ENCODE measurements around the gene UBL4A. TPM values are rescaled to one million over a fixed set of nuclear protein-coding genes. Genes with fewer than 3 reads are reported as not detected.

The UBL4A gene
- total RNA-seq, 2 experiments from 2014 or later, result 37.4 to 38.2 TPM

DNA sequence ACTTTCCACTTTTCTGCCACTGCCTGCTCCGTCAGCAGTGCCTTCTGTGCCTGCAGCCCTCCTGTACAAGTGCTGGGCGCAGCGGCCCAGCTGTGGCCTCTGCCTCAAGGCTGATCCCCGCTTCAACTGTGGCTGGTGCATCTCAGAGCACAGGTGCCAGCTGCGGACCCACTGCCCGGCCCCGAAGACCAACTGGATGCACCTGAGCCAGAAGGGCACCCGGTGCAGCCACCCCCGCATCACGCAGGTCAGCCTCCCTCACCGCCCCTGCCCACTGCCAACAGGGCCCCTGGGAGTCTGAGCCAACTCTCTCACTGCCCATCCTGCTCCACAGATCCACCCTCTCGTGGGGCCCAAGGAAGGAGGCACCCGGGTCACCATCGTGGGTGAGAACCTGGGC lies 20.8 kb downstream of the UBL4A start:
- DNase-seq, result no peak
- H3K4me1 Mint-ChIP-seq (ENCODE audit: low read depth), result peaks cover 2% of the 10 kb centered on the region
- no peak overlapping the region for H3K27ac Mint-ChIP-seq
- no peak overlapping the region for H3K4me3 Mint-ChIP-seq
- intact Hi-C loops (cut with micrococcal nuclease), result no loop called here
- CTCF ChIA-PET, result no interaction called here
- H3K36me3 Mint-ChIP-seq (ENCODE audit: low read depth), result peaks cover 2% of the 10 kb centered on the region
- no peaks in the 10 kb centered on the region for H3K27me3 Mint-ChIP-seq (ENCODE audit: low read depth)
- no peaks in the 10 kb centered on the region for H3K9me3 Mint-ChIP-seq

GRCh38 chrX:154464806-154465365 lies 21.5 kb downstream of the UBL4A start:
- Mint-ChIP-seq H3K4me1 (ENCODE audit: low read depth) (peaks cover 2% of the 10 kb centered on the region), H3K27ac (no peak overlapping the region), H3K9me3 (no peaks in the 10 kb centered on the region), H3K4me3 (no peak overlapping the region), H3K36me3 (ENCODE audit: low read depth) (peaks cover 2% of the 10 kb centered on the region), H3K27me3 (ENCODE audit: low read depth) (no peaks in the 10 kb centered on the region)
- no peak for DNase-seq
- intact Hi-C loops (cut with micrococcal nuclease), result no loop called here
- CTCF ChIA-PET, result no interaction called here

DNA sequence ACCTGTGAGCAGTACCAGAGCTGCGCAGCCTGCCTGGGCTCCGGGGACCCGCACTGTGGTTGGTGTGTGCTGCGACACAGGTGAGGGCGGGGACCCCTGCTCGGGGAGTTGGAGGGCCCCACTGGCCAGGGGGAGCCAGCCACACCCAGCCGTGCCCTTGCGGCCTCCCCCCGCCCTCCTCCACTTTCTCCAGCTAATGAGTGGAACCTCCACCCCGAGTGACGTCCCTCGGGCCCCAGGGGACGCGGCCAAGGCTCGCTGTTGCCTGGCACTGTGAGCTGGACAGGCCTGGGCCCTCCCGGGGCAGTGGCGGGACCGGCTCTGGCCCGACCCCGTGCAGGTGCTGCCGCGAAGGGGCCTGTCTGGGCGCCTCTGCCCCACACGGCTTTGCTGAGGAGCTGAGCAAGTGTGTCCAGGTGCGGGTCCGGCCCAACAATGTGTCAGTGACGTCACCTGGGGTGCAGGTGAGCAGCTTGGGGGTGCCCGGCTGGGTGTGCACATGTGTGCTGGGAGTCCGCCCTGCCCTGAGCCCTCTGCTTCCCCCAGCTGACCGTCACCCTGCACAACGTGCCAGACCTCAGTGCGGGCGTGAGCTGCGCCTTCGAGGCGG lies 22.7 kb downstream of the UBL4A start:
- Mint-ChIP-seq H3K27ac (no peak overlapping the region), H3K4me3 (no peak overlapping the region), H3K27me3 (ENCODE audit: low read depth) (no peaks in the 10 kb centered on the region), H3K4me1 (ENCODE audit: low read depth) (peaks cover 8% of the 10 kb centered on the region), H3K9me3 (no peaks in the 10 kb centered on the region), H3K36me3 (ENCODE audit: low read depth) (peaks cover 2% of the 10 kb centered on the region)
- CTCF ChIA-PET, result no interaction called here
- intact Hi-C loops (cut with micrococcal nuclease), result no loop called here
- no peak for DNase-seq

DNA sequence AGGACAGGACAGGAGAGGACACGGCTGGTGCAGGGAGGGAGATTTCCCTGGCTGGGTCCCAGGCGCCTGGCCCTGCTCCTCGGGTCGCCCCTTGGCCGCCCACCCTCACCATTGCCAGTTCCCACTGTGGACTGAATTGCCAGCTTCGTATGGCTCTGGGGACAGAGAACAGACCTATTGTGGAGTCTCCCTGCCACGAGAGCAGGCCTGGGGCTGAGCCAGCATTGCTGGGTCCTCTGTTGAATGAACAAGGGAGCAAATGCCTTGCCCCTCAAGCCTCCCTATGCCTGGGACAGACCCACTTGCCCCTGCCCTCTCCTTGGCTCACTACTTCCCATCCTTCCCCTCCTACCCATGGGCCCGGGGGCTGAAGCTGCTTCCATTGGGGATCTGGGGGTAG lies 24.0 kb downstream of the UBL4A start:
- no peak overlapping the region for H3K4me3 Mint-ChIP-seq
- CTCF ChIA-PET, result no interaction called here

GRCh38 chrX:154460326-154460725 lies 26.1 kb downstream of the UBL4A start:
- intact Hi-C loops (cut with micrococcal nuclease), result no loop called here
- Mint-ChIP-seq H3K4me1 (ENCODE audit: low read depth) (peaks cover 12% of the 10 kb centered on the region), H3K4me3 (no peak overlapping the region), H3K36me3 (ENCODE audit: low read depth) (no peaks in the 10 kb centered on the region), H3K27ac (no peak overlapping the region), H3K27me3 (ENCODE audit: low read depth) (no peaks in the 10 kb centered on the region), H3K9me3 (no peaks in the 10 kb centered on the region)
- CTCF ChIA-PET, result no interaction called here
- no peak for DNase-seq

More for the DNA sequence above, 24.0 kb downstream of the UBL4A start:
- Mint-ChIP-seq H3K27me3 (ENCODE audit: low read depth) (no peaks in the 10 kb centered on the region), H3K27ac (no peak overlapping the region), H3K9me3 (no peaks in the 10 kb centered on the region), H3K4me1 (ENCODE audit: low read depth) (peaks cover 10% of the 10 kb centered on the region), H3K36me3 (ENCODE audit: low read depth) (no peaks in the 10 kb centered on the region)
- no peak for DNase-seq
- intact Hi-C loops (cut with micrococcal nuclease), result no loop called here

DNA sequence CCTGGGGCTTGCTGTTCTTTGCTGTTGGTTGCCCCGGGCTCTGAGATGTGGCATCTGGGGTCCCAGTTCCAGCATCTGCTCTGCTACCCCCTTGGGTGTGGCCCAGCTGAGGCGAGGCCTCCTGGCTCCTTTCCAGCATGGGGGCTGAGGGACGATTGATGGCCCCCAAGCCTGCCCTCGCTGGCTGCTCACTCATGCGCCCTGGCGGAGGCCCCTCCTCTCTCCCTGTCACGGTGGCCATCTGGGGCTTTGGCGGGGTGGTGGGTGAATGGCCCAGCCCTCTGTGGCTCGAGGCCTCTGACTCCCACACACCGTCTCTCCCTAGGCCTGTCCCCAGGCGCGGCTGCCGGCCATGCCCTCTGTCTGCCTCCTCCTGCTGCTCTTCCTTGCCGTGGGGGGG lies 26.6 kb downstream of the UBL4A start:
- intact Hi-C loops (cut with micrococcal nuclease), result loop anchor here (2.0 kb wide), 1 partner anchor 19 kb away; the partner anchor contains the start of gene LAGE3
- Mint-ChIP-seq H3K27me3 (ENCODE audit: low read depth) (no peaks in the 10 kb centered on the region), H3K27ac (no peak overlapping the region), H3K4me1 (ENCODE audit: low read depth) (peaks cover 12% of the 10 kb centered on the region), H3K9me3 (no peaks in the 10 kb centered on the region), H3K4me3 (no peak overlapping the region), H3K36me3 (ENCODE audit: low read depth) (no peaks in the 10 kb centered on the region)
- CTCF ChIA-PET, result interaction anchor here (0.7 kb wide), 1 partner anchor 1427 kb away, joined by 3 read pairs; no protein-coding TSS in a partner anchor
- no peak for DNase-seq

- Mint-ChIP-seq H3K27me3 (ENCODE audit: low read depth) (no peaks in the 10 kb centered on the region), H3K27ac (no peak overlapping the region), H3K9me3 (no peaks in the 10 kb centered on the region), H3K36me3 (ENCODE audit: low read depth) (no peaks in the 10 kb centered on the region), H3K4me1 (ENCODE audit: low read depth) (peaks cover 12% of the 10 kb centered on the region), H3K4me3 (peak overlapping the region; percentile 73)
- intact Hi-C loops (cut with micrococcal nuclease), result loop anchor here (2.0 kb wide), 1 partner anchor 20 kb away; the partner anchor contains the start of gene LAGE3
- no peak for DNase-seq
- CTCF ChIA-PET, result interaction anchor here (0.7 kb wide), 1 partner anchor 1426 kb away, joined by 3 read pairs; no protein-coding TSS in a partner anchor
Measured at GRCh38 chrX:154458954-154459778, 27.2 kb downstream of the UBL4A start.

DNA sequence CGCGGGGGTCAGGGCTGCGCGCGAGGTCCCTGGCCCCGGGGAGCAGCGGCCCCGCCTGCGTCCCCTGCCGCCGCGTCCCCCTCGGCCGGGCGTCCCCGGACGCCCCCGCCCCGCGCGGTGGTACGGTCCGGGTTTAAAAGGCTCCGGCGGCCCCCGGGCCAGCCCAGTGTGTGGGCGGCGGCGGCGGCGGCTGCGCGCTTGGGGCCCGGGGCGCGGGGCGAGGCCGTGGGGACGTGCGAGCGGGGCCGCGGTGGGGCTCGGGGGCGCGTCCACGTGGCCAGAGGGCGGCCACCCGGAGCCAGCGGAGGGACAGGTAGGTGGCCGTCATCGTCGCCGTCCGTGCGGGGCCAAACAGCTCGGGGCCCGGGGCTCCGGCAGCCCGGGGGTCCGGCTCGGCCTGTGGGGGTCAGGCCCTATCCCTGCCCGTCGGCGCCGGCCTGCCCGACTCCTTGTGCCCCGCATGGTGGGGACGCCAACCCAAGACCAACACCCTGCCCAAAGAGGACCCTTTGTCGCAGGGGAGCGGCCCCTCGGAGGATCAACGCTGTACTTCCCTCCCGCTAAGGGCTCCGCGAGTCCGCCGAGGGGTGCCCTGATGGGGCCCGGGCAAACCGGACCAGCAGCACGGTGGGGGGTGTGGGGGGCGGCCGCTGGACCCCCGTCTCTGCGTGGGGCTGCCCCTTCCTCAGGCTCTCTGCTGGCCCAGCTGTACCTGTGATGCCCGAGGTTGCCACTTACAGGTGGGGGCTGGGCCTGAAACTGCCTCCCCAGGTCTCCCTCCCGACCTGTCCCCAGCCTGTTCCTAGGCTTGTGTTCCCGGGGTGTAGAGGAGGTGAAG lies 28.1 kb downstream of the UBL4A start, which contains the start of gene PLXNA3:
PLXNA3 (plus strand) TSS at position 166 of the 838 bp plus-strand sequence. CDS start 1,903 bp downstream, outside the sequence.
- intact Hi-C loops (cut with micrococcal nuclease), result loop anchor here (2.0 kb wide), 1 partner anchor 20 kb away; the partner anchor contains the start of gene LAGE3
- peak; percentile 41 for DNase-seq
- no peaks in the 10 kb centered on the region for H3K27me3 Mint-ChIP-seq (ENCODE audit: low read depth)
- H3K4me3 Mint-ChIP-seq, result peak within 1 kb of the TSS; percentile 91
- peaks cover 12% of the 10 kb centered on the region for H3K4me1 Mint-ChIP-seq (ENCODE audit: low read depth)
- H3K36me3 Mint-ChIP-seq (ENCODE audit: low read depth), result no peaks in the 10 kb centered on the region
- H3K27ac Mint-ChIP-seq, result peak within 1 kb of the TSS; percentile 63
- no peaks in the 10 kb centered on the region for H3K9me3 Mint-ChIP-seq
- CTCF ChIA-PET, result no interaction called here

DNA sequence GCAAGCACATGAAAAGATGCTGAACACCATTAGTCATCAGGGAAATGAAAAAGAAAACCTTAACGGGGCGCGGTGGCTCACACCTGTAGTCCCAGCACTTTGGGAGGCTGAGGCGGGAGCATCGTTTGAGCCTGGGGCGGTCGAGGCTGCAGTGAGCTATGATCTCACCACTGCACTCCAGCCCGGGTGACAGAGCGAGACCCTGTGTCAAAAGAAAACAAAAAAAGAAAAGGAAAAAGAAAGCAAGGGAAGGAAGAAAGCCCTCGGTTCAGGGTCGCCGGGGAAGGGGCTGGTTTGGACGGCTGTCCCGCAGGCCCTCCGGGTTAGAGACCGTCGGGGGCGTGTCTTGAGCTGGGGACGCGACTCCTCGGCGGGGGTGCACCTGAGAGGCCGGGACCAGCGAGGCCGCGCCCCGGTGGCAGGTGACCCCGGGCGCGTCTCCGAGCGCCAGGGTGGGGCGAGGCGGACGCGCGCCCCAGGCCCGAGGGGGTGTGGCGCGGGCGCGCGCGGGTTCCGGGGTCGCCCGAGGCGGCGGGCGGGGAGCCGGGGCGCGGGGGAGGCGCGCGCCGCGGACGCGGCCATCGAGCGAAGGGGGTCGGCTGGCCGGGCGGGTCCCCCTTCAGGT lies 28.8 kb downstream of the UBL4A start:
- Mint-ChIP-seq H3K4me3 (peak overlapping the region; percentile 91), H3K4me1 (ENCODE audit: low read depth) (peaks cover 12% of the 10 kb centered on the region), H3K9me3 (no peaks in the 10 kb centered on the region), H3K36me3 (ENCODE audit: low read depth) (peaks cover 2% of the 10 kb centered on the region), H3K27me3 (ENCODE audit: low read depth) (no peaks in the 10 kb centered on the region), H3K27ac (peak overlapping the region; percentile 63)
- intact Hi-C loops (cut with micrococcal nuclease), result loop anchor here (2.0 kb wide), 1 partner anchor 21 kb away; the partner anchor contains the start of gene LAGE3
- CTCF ChIA-PET, result no interaction called here
- DNase-seq, result peak; percentile 40

DNA sequence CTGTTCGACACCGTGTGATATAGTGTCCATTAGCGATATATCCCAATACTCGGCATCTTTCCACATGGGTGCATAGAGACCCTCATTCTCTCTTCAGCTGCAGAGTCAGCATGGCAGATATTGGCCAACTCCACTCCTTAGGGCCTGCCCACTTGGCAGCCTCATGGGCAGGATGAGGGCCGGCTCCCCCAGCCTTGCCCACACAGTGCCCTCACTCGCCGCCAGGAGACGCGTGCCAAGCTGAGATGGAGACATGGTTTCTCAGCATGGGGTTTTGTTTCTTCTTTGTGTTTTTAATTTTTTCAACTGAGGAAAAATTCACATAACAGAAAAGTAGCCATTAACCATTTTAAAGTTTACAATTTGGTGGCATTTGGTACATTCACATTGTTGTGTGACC lies 33.6 kb downstream of the UBL4A start:
- Mint-ChIP-seq H3K27me3 (ENCODE audit: low read depth) (no peaks in the 10 kb centered on the region), H3K9me3 (no peaks in the 10 kb centered on the region), H3K27ac (no peak overlapping the region), H3K4me3 (no peak overlapping the region), H3K36me3 (ENCODE audit: low read depth) (peaks cover 3% of the 10 kb centered on the region), H3K4me1 (ENCODE audit: low read depth) (peaks cover 4% of the 10 kb centered on the region)
- CTCF ChIA-PET, result interaction anchor here (1.0 kb wide), 1 partner anchor 79 kb away, joined by 3 read pairs; no protein-coding TSS in a partner anchor
- intact Hi-C loops (cut with micrococcal nuclease), result no loop called here
- no peak for DNase-seq

DNA sequence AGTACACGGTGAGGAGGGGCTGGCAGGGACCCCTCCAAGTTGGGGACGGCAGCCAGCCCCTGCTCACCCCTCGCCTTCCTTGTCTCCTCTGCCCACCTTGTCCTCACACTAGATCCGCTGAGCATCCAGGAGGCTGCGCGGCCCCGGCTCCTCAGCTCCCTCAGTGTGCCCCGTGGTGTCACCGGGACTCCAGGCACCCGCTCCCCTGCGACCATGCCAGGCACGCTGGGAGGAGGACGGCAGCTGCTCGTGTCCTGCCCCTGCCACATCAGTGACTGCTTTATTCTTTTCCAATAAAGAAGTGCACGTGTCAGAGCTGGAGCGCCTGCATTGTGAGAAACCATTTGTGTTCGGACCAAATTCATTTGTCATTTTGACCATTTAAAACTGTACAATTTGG lies 36.1 kb downstream of the UBL4A start:
- Mint-ChIP-seq H3K27ac (no peak overlapping the region), H3K4me1 (ENCODE audit: low read depth) (peaks cover 1% of the 10 kb centered on the region), H3K9me3 (no peaks in the 10 kb centered on the region), H3K27me3 (ENCODE audit: low read depth) (no peaks in the 10 kb centered on the region), H3K4me3 (no peak overlapping the region), H3K36me3 (ENCODE audit: low read depth) (peaks cover 11% of the 10 kb centered on the region)
- CTCF ChIA-PET, result interaction anchor here (0.6 kb wide), 1 partner anchor 633 kb away, joined by 3 read pairs; no protein-coding TSS in a partner anchor
- no peak for DNase-seq
- intact Hi-C loops (cut with micrococcal nuclease), result no loop called here
